GM21381 (cell line): ENCODE measurements around the gene TRAPPC11.

Experiments
- ATAC-seq: cut with Tn5 transposase; IDR thresholded peaks from one replicate; pipeline ENCODE4 v1.9.1; 2021; ENCODE audit warnings: mild to moderate bottlenecking, moderate library complexity; ENCODE audit not compliant: unreplicated experiment

TRAPPC11 gene

GRCh38 chr4:183636923-183637322 lies 22.2 kb upstream of the TRAPPC11 start:
- no peak for ATAC-seq

GRCh38 chr4:183637461-183637860 lies 21.6 kb upstream of the TRAPPC11 start:
- ATAC-seq = no peak

- no peak for ATAC-seq
These were observed 20.7 kb upstream of the TRAPPC11 start for GRCh38 chr4:183638436-183638835.

- ATAC-seq = no peak
These were observed 19.8 kb upstream of the TRAPPC11 start for GRCh38 chr4:183639291-183639690.

GRCh38 chr4:183645326-183645725 lies 13.8 kb upstream of the TRAPPC11 start:
- no peak for ATAC-seq

GRCh38 chr4:183657564-183657963 lies 1.5 kb upstream of the TRAPPC11 start:
- ATAC-seq = no peak

GRCh38 chr4:183658362-183659028 lies 598 bp upstream of the TRAPPC11 start:
- peak; percentile 31 for ATAC-seq

- ATAC-seq = no peak
These were observed 764 bp downstream of the TRAPPC11 start for GRCh38 chr4:183659872-183660242.

GRCh38 chr4:183666088-183666487 lies 7.0 kb downstream of the TRAPPC11 start:
- ATAC-seq = no peak

GRCh38 chr4:183670251-183670650 lies 11.2 kb downstream of the TRAPPC11 start:
- ATAC-seq = no peak

- ATAC-seq = no peak
These were observed 12.0 kb downstream of the TRAPPC11 start for GRCh38 chr4:183670960-183671555.

GRCh38 chr4:183674153-183674552 lies 15.1 kb downstream of the TRAPPC11 start:
- no peak for ATAC-seq

GRCh38 chr4:183675625-183676024 lies 16.5 kb downstream of the TRAPPC11 start:
- ATAC-seq = no peak

- ATAC-seq = no peak
These were observed 22.0 kb downstream of the TRAPPC11 start for GRCh38 chr4:183681119-183681518.

GRCh38 chr4:183686461-183686860 lies 27.4 kb downstream of the TRAPPC11 start:
- ATAC-seq = no peak

- no peak for ATAC-seq
These were observed 29.1 kb downstream of the TRAPPC11 start for GRCh38 chr4:183688216-183688615.

GRCh38 chr4:183691006-183691405 lies 31.9 kb downstream of the TRAPPC11 start:
- no peak for ATAC-seq

- no peak for ATAC-seq
These were observed 32.8 kb downstream of the TRAPPC11 start for GRCh38 chr4:183691897-183692296.

- no peak for ATAC-seq
These were observed 39.8 kb downstream of the TRAPPC11 start for GRCh38 chr4:183698909-183699308.

GRCh38 chr4:183700407-183700806 lies 41.3 kb downstream of the TRAPPC11 start:
- no peak for ATAC-seq

- no peak for ATAC-seq
These were observed 43.4 kb downstream of the TRAPPC11 start for GRCh38 chr4:183702492-183702891.

GRCh38 chr4:183714626-183715025 lies 55.5 kb downstream of the TRAPPC11 start:
- ATAC-seq = no peak

GRCh38 chr4:183716302-183716701 lies 57.2 kb downstream of the TRAPPC11 start:
- ATAC-seq = no peak
